ENCODE data around the gene RSBN1L. TPM values are rescaled to one million over a fixed set of nuclear protein-coding genes. Genes with fewer than 3 reads are reported as not detected.
"Not testable (repeated sequence)": the region's sequence is repeated elsewhere in the genome, so short reads cannot be mapped to it uniquely, and the experiment has no call there.

RSBN1L gene
- total RNA-seq, 1 donor from 2014 or later = 12.6 TPM

DNA sequence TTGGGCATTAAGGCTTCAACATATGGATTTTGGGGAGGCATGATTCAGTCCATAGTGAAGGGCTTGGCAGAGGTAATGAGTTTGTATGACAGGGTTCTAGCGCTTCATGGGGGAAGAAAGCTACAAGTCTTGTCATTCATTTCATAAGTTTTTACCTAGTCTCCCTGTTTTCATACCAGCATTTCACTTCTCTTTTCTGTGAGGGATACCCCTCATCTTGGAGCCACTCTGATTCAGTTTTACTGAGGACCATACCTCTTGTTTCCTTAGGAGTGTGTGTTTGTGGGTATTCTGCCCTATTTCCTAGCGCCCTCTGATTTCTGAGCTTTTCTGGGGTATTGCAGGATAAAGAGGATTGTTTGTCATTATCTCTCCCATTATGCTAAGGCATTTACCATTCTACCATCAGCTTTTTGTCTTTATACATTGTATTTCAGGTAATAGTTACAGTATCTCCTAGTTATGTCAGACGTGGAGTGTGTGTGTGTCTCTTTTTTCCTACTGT is 6.8 kb downstream of the RSBN1L start:
- FAIRE-seq = no peak

DNA sequence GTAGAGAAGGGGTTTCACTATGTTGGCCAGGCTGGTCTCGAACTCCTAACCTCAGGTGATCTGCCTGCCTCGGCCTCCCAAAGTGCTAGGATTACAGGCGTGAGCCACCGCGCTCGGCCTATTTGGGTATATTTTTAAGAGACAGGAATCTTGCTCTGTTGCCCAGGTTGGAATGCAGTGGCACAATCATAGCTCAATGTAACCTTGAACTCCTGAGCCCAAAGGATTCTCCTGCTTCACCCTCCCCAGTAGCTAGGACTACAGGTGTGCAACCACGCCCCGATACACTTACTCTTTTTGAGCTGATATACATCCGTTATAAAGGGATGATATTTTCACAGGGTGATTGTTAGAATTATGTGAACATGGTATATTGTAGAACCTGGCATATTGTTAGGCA is 7.4 kb downstream of the RSBN1L start:
- not testable (repeated sequence) for H3K9me3 ChIP-seq (ENCODE audit: insufficient read depth, low read depth, low read length); FAIRE-seq; H2AFZ ChIP-seq (ENCODE audit: low read depth, low read length); H3K27ac ChIP-seq (ENCODE audit: low read depth, low read length); H3K36me3 Mint-ChIP-seq (ENCODE audit: low read depth, unreplicated experiment); H3K36me3 ChIP-seq (ENCODE audit: insufficient read depth, low read length); H3K4me3 ChIP-seq (ENCODE audit: insufficient read depth, low read depth, low read length); H3K4me2 ChIP-seq (ENCODE audit: low read length); DNase-seq (ENCODE audit: low read depth); H3K9me3 Mint-ChIP-seq (ENCODE audit: unreplicated experiment); H3K27me3 ChIP-seq (ENCODE audit: insufficient read depth, low read length); H3K4me1 ChIP-seq (ENCODE audit: insufficient read depth, low read length); H3K4me3 Mint-ChIP-seq (ENCODE audit: unreplicated experiment); H3K9ac ChIP-seq (ENCODE audit: low read length); H3K27ac Mint-ChIP-seq (ENCODE audit: unreplicated experiment); H3K27me3 Mint-ChIP-seq (ENCODE audit: low read depth, unreplicated experiment)
- Histone ChIP-seq H4K20me1 (ENCODE audit: insufficient read depth, low read length) (peaks cover 36% of the 10 kb centered on the region), H3K79me2 (ENCODE audit: insufficient read depth, low read length) (peaks cover 95% of the 10 kb centered on the region)
- peaks cover 12% of the 10 kb centered on the region for H3K4me1 Mint-ChIP-seq (ENCODE audit: low read depth, unreplicated experiment)

More for the DNA sequence above, 6.8 kb downstream of the RSBN1L start:
- Histone ChIP-seq H3K9me3 (ENCODE audit: insufficient read depth, low read depth, low read length) (no peaks in the 10 kb centered on the region), H3K27ac (ENCODE audit: low read depth, low read length) (no peak overlapping the region), H3K4me3 (ENCODE audit: insufficient read depth, low read depth, low read length) (no peak overlapping the region), H3K79me2 (ENCODE audit: insufficient read depth, low read length) (peaks cover 96% of the 10 kb centered on the region), H3K27me3 (ENCODE audit: insufficient read depth, low read length) (no peaks in the 10 kb centered on the region), H4K20me1 (ENCODE audit: insufficient read depth, low read length) (peaks cover 35% of the 10 kb centered on the region), H2AFZ (ENCODE audit: low read depth, low read length) (no peak overlapping the region), H3K9ac (ENCODE audit: low read length) (no peak overlapping the region), H3K36me3 (ENCODE audit: insufficient read depth, low read length) (no peaks in the 10 kb centered on the region), H3K4me1 (ENCODE audit: insufficient read depth, low read length) (peaks cover 11% of the 10 kb centered on the region), H3K4me2 (ENCODE audit: low read length) (no peak overlapping the region)
- Mint-ChIP-seq H3K9me3 (ENCODE audit: unreplicated experiment) (no peaks in the 10 kb centered on the region), H3K27me3 (ENCODE audit: low read depth, unreplicated experiment) (no peaks in the 10 kb centered on the region), H3K4me1 (ENCODE audit: low read depth, unreplicated experiment) (peaks cover 14% of the 10 kb centered on the region), H3K4me3 (ENCODE audit: unreplicated experiment) (no peak overlapping the region), H3K36me3 (ENCODE audit: low read depth, unreplicated experiment) (peaks cover 4% of the 10 kb centered on the region), H3K27ac (ENCODE audit: unreplicated experiment) (no peak overlapping the region)
- TF ChIP-seq EZH2 (IDR thresholded peaks at IDR 0.05; ENCODE audit: insufficient read depth, low read length) = no peak
- TF ChIP-seq, protein P1, sequence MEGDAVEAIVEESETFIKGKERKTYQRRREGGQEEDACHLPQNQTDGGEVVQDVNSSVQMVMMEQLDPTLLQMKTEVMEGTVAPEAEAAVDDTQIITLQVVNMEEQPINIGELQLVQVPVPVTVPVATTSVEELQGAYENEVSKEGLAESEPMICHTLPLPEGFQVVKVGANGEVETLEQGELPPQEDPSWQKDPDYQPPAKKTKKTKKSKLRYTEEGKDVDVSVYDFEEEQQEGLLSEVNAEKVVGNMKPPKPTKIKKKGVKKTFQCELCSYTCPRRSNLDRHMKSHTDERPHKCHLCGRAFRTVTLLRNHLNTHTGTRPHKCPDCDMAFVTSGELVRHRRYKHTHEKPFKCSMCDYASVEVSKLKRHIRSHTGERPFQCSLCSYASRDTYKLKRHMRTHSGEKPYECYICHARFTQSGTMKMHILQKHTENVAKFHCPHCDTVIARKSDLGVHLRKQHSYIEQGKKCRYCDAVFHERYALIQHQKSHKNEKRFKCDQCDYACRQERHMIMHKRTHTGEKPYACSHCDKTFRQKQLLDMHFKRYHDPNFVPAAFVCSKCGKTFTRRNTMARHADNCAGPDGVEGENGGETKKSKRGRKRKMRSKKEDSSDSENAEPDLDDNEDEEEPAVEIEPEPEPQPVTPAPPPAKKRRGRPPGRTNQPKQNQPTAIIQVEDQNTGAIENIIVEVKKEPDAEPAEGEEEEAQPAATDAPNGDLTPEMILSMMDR (IDR thresholded peaks at IDR 0.05; ENCODE audit: insufficient read depth, low read depth, low read length) = no peak
- no peak for DNase-seq (ENCODE audit: low read depth)

DNA sequence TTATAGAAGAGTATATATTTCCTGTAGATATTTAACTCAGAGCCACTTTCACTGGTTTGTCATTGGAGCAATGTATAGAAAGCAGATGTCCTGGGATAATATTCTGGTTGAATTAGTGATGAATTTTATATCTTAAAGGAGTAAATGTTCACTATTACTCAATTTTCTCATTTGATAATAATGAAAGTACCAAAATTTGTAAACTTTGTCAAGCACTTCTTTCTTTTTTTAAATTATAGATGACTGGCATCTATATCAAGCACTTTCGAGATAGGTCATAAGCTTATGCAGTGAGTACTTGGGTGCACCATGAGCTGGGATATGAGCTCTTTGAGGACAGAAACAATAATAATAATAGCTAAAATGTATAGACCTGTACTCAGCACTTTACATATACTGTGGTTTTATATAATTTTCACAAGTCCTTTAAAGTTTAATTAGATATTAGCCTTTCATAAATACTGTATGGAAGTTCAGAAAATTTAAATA is 11.3 kb downstream of the RSBN1L start:
- no peak overlapping the region for H3K4me3 ChIP-seq (ENCODE audit: insufficient read depth, low read depth, low read length)
- H3K4me1 ChIP-seq (ENCODE audit: insufficient read depth, low read length) = peaks cover 4% of the 10 kb centered on the region
- Mint-ChIP-seq H3K4me1 (ENCODE audit: low read depth, unreplicated experiment) (peaks cover 6% of the 10 kb centered on the region), H3K27me3 (ENCODE audit: low read depth, unreplicated experiment) (no peaks in the 10 kb centered on the region), H3K36me3 (ENCODE audit: low read depth, unreplicated experiment) (no peaks in the 10 kb centered on the region), H3K27ac (ENCODE audit: unreplicated experiment) (no peak overlapping the region), H3K9me3 (ENCODE audit: unreplicated experiment) (no peaks in the 10 kb centered on the region), H3K4me3 (ENCODE audit: unreplicated experiment) (no peak overlapping the region)
- peaks cover 33% of the 10 kb centered on the region for H4K20me1 ChIP-seq (ENCODE audit: insufficient read depth, low read length)
- no peaks in the 10 kb centered on the region for H3K9me3 ChIP-seq (ENCODE audit: insufficient read depth, low read depth, low read length)
- H3K4me2 ChIP-seq (ENCODE audit: low read length) = no peak overlapping the region
- no peak overlapping the region for H3K27ac ChIP-seq (ENCODE audit: low read depth, low read length)
- FAIRE-seq (no peak), DNase-seq (ENCODE audit: low read depth) (no peak)
- no peaks in the 10 kb centered on the region for H3K36me3 ChIP-seq (ENCODE audit: insufficient read depth, low read length)
- H3K79me2 ChIP-seq (ENCODE audit: insufficient read depth, low read length) = peaks cover 95% of the 10 kb centered on the region
- no peak overlapping the region for H3K9ac ChIP-seq (ENCODE audit: low read length)
- H3K27me3 ChIP-seq (ENCODE audit: insufficient read depth, low read length) = no peaks in the 10 kb centered on the region
- TF ChIP-seq EZH2 (IDR thresholded peaks at IDR 0.05; ENCODE audit: insufficient read depth, low read length) = no peak
- TF ChIP-seq, protein P1 (IDR thresholded peaks at IDR 0.05; ENCODE audit: insufficient read depth, low read depth, low read length) = no peak
- no peak overlapping the region for H2AFZ ChIP-seq (ENCODE audit: low read depth, low read length)

Data from astrocyte (in vitro differentiated cells and primary cell).